ENCODE data around the gene PATE2.

The PATE2 gene

GRCh38 chr11:125799808-125800207 is 21.2 kb upstream of the PATE2 start:
- Histone ChIP-seq H3K4me2 (ENCODE audit: low read length) (no peak overlapping the region), H4K20me1 (ENCODE audit: control insufficient read depth, insufficient read depth, low read depth, low read length) (no peaks in the 10 kb centered on the region), H3K4me1 (ENCODE audit: control insufficient read depth, low read length) (no peaks in the 10 kb centered on the region), H3K27me3 (ENCODE audit: control insufficient read depth, low read length) (no peaks in the 10 kb centered on the region), H3K27ac (ENCODE audit: low read depth, low read length) (no peak overlapping the region), H3K9me2 (replicated peaks; ENCODE audit: control insufficient read depth, low read length) (no peaks in the 10 kb centered on the region), H3K79me2 (ENCODE audit: control insufficient read depth, low read length) (no peaks in the 10 kb centered on the region), H3K36me3 (ENCODE audit: control insufficient read depth, low read length) (no peaks in the 10 kb centered on the region), H3K4me3 (ENCODE audit: low read length) (no peak overlapping the region), H3F3A (ENCODE audit: control insufficient read depth, insufficient read depth) (no peaks in the 10 kb centered on the region), H3K9me3 (ENCODE audit: control insufficient read depth, insufficient read depth, low read length) (peaks cover 11% of the 10 kb centered on the region; the same call in 1 of the 2 replicates)
- TF ChIP-seq EZH2phosphoT487 (IDR thresholded peaks at IDR 0.05; ENCODE audit: borderline replicate concordance, low read length) = no peak
- TF ChIP-seq, protein P1, sequence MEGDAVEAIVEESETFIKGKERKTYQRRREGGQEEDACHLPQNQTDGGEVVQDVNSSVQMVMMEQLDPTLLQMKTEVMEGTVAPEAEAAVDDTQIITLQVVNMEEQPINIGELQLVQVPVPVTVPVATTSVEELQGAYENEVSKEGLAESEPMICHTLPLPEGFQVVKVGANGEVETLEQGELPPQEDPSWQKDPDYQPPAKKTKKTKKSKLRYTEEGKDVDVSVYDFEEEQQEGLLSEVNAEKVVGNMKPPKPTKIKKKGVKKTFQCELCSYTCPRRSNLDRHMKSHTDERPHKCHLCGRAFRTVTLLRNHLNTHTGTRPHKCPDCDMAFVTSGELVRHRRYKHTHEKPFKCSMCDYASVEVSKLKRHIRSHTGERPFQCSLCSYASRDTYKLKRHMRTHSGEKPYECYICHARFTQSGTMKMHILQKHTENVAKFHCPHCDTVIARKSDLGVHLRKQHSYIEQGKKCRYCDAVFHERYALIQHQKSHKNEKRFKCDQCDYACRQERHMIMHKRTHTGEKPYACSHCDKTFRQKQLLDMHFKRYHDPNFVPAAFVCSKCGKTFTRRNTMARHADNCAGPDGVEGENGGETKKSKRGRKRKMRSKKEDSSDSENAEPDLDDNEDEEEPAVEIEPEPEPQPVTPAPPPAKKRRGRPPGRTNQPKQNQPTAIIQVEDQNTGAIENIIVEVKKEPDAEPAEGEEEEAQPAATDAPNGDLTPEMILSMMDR (IDR thresholded peaks at IDR 0.05; ENCODE audit: low read depth, low read length, poor library complexity, severe bottlenecking) = no peak

- no peaks in the 10 kb centered on the region for H3K9me2 ChIP-seq (replicated peaks; ENCODE audit: control insufficient read depth, low read length)
- no peaks in the 10 kb centered on the region for H3K27me3 ChIP-seq (ENCODE audit: control insufficient read depth, low read length)
- H3K4me3 ChIP-seq (ENCODE audit: low read length) = no peak overlapping the region
- peaks cover 6% of the 10 kb centered on the region; the same call in 1 of the 2 replicates for H3K9me3 ChIP-seq (ENCODE audit: control insufficient read depth, insufficient read depth, low read length)
- H3K27ac ChIP-seq (ENCODE audit: low read depth, low read length) = no peak overlapping the region
- TF ChIP-seq, protein P1 (IDR thresholded peaks at IDR 0.05; ENCODE audit: low read depth, low read length, poor library complexity, severe bottlenecking) = no peak
- TF ChIP-seq EZH2phosphoT487 (IDR thresholded peaks at IDR 0.05; ENCODE audit: borderline replicate concordance, low read length) = no peak
- H3F3A ChIP-seq (ENCODE audit: control insufficient read depth, insufficient read depth) = no peaks in the 10 kb centered on the region
- H3K4me2 ChIP-seq (ENCODE audit: low read length) = no peak overlapping the region
- H3K79me2 ChIP-seq (ENCODE audit: control insufficient read depth, low read length) = no peaks in the 10 kb centered on the region
- no peaks in the 10 kb centered on the region for H3K36me3 ChIP-seq (ENCODE audit: control insufficient read depth, low read length)
- H4K20me1 ChIP-seq (ENCODE audit: control insufficient read depth, insufficient read depth, low read depth, low read length) = no peaks in the 10 kb centered on the region
- no peaks in the 10 kb centered on the region for H3K4me1 ChIP-seq (ENCODE audit: control insufficient read depth, low read length)
Measured at GRCh38 chr11:125797641-125798040, 19.0 kb upstream of the PATE2 start.

GRCh38 chr11:125790825-125791224 is 12.2 kb upstream of the PATE2 start:
- Histone ChIP-seq H3K27me3 (ENCODE audit: control insufficient read depth, low read length) (no peaks in the 10 kb centered on the region), H3K4me2 (ENCODE audit: low read length) (no peak overlapping the region), H3K9me2 (replicated peaks; ENCODE audit: control insufficient read depth, low read length) (no peaks in the 10 kb centered on the region), H3K4me1 (ENCODE audit: control insufficient read depth, low read length) (no peaks in the 10 kb centered on the region), H4K20me1 (ENCODE audit: control insufficient read depth, insufficient read depth, low read depth, low read length) (no peaks in the 10 kb centered on the region), H3F3A (ENCODE audit: control insufficient read depth, insufficient read depth) (no peaks in the 10 kb centered on the region), H3K79me2 (ENCODE audit: control insufficient read depth, low read length) (no peaks in the 10 kb centered on the region), H3K4me3 (ENCODE audit: low read length) (no peak overlapping the region), H3K36me3 (ENCODE audit: control insufficient read depth, low read length) (no peaks in the 10 kb centered on the region), H3K27ac (ENCODE audit: low read depth, low read length) (no peak overlapping the region), H3K9me3 (ENCODE audit: control insufficient read depth, insufficient read depth, low read length) (no peaks in the 10 kb centered on the region)
- TF ChIP-seq, protein P1 (IDR thresholded peaks at IDR 0.05; ENCODE audit: low read depth, low read length, poor library complexity, severe bottlenecking) = no peak
- no peak for TF ChIP-seq EZH2phosphoT487 (IDR thresholded peaks at IDR 0.05; ENCODE audit: borderline replicate concordance, low read length)

Measured in DOHH2 (cell line).